Raji (cell line): Measurements from ENCODE around the gene TENM4.

Experiments used
- POLR2A ChIP-seq: IDR thresholded peaks from 2 replicates; pipeline ENCODE4 v1.6.1; 2011; ENCODE audit warnings: low read depth, low read length, control low read depth; ENCODE audit not compliant: insufficient read depth

The TENM4 gene

GRCh38 chr11:79095424-79095823, 345.4 kb downstream of the TENM4 start:
- TF ChIP-seq POLR2A, result no peak

- TF ChIP-seq POLR2A, result no peak
Measured at GRCh38 chr11:79094616-79095015, 346.2 kb downstream of the TENM4 start.

- TF ChIP-seq POLR2A, result no peak
Measured at GRCh38 chr11:79092791-79093353, 348.0 kb downstream of the TENM4 start.

GRCh38 chr11:79090191-79090705, 350.6 kb downstream of the TENM4 start:
- no peak for TF ChIP-seq POLR2A

GRCh38 chr11:79089601-79090000, 351.2 kb downstream of the TENM4 start:
- TF ChIP-seq POLR2A, result no peak

GRCh38 chr11:79088967-79089366, 351.9 kb downstream of the TENM4 start:
- TF ChIP-seq POLR2A, result no peak

- no peak for TF ChIP-seq POLR2A
Measured at GRCh38 chr11:79087961-79088318, 352.9 kb downstream of the TENM4 start.

- TF ChIP-seq POLR2A, result no peak
Measured at GRCh38 chr11:79087238-79087960, 353.4 kb downstream of the TENM4 start.

- TF ChIP-seq POLR2A, result no peak
Measured at GRCh38 chr11:79086056-79086455, 354.8 kb downstream of the TENM4 start.

GRCh38 chr11:79084382-79084781, 356.4 kb downstream of the TENM4 start:
- TF ChIP-seq POLR2A, result no peak

- TF ChIP-seq POLR2A, result no peak
Measured at GRCh38 chr11:79083352-79083751, 357.5 kb downstream of the TENM4 start.

GRCh38 chr11:79082907-79083306, 357.9 kb downstream of the TENM4 start:
- TF ChIP-seq POLR2A, result no peak

GRCh38 chr11:79082280-79082679, 358.6 kb downstream of the TENM4 start:
- no peak for TF ChIP-seq POLR2A

- no peak for TF ChIP-seq POLR2A
Measured at GRCh38 chr11:79081471-79082031, 359.3 kb downstream of the TENM4 start.

- TF ChIP-seq POLR2A, result no peak
Measured at GRCh38 chr11:79080551-79080950, 360.3 kb downstream of the TENM4 start.

GRCh38 chr11:79078999-79079398, 361.8 kb downstream of the TENM4 start:
- no peak for TF ChIP-seq POLR2A

- TF ChIP-seq POLR2A, result no peak
Measured at GRCh38 chr11:79078456-79078855, 362.4 kb downstream of the TENM4 start.

- no peak for TF ChIP-seq POLR2A
Measured at GRCh38 chr11:79077702-79078330, 363.0 kb downstream of the TENM4 start.
